IMR-90 (cell line): ENCODE data around the gene BCS1L. TPM values are rescaled to one million over a fixed set of nuclear protein-coding genes. Genes with fewer than 3 reads are reported as not detected.

Source experiments
- ATAC-seq: fragments of 200-7000 bp; cut with Tn5 transposase; 2 replicates; pipeline ENCODE4 v1.9.1; 2020; ENCODE audit warnings: low read depth, mild to moderate bottlenecking, moderate library complexity
- BruUV-seq: library from RNA; stranded (reverse); fragments of 400-500 nt; replicated peaks from 2 replicates; lab custom pipeline; 2021; lab: Mats Ljungman, UMichigan
- CTCF ChIA-PET: fragments of 300-600 bp; formaldehyde crosslinking; extraction: SDS; loops from one replicate; lab custom pipeline; 2021; ENCODE audit warnings: antibody characterized with exemption; lab: Yijun Ruan, JAX
- POLR2A ChIA-PET: fragments of 300-600 bp; sonication (Branson Sonifier 250); formaldehyde crosslinking; loops from one replicate; lab custom pipeline; 2022; ENCODE audit warnings: antibody characterized with exemption; ENCODE audit not compliant: unreplicated experiment; lab: Charles Lee
- DNase-seq: peaks from one replicate; pipeline ENCODE4 v3.0.0; 2013
- H2AFZ ChIP-seq: replicated peaks from 2 replicates; pipeline ENCODE3; 2013; ENCODE audit warnings: low read length, mild to moderate bottlenecking; ENCODE audit not compliant: poor library complexity
- H2AK5ac ChIP-seq: 2 replicates; pipeline ENCODE4 v1.6.1; 2013; ENCODE audit warnings: low read depth, low read length, inconsistent platforms
- H2AK9ac ChIP-seq: replicated peaks from 2 replicates; pipeline ENCODE3; 2013; ENCODE audit warnings: mild to moderate bottlenecking, low read depth, low read length, moderate library complexity; ENCODE audit not compliant: poor library complexity
- H2BK120ac ChIP-seq: 2 replicates; pipeline ENCODE4 v1.6.1; 2013; ENCODE audit warnings: low read depth, low read length, inconsistent platforms
- H2BK15ac ChIP-seq: 3 replicates; pipeline ENCODE4 v1.6.1; 2013; ENCODE audit warnings: low read depth, low read length, inconsistent platforms
- H2BK20ac ChIP-seq: 2 replicates; pipeline ENCODE4 v1.6.1; 2013; ENCODE audit warnings: low read depth, mild to moderate bottlenecking, inconsistent platforms, low read length, moderate library complexity
- H2BK5ac ChIP-seq: 2 replicates; pipeline ENCODE4 v1.6.1; 2013; ENCODE audit warnings: mild to moderate bottlenecking, low read depth, low read length, inconsistent platforms; ENCODE audit not compliant: poor library complexity, severe bottlenecking
- H3K14ac ChIP-seq: replicated peaks from 2 replicates; pipeline ENCODE4 v1.6.1; 2013; ENCODE audit warnings: low read depth, low read length, inconsistent platforms
- H3K18ac ChIP-seq: 2 replicates; pipeline ENCODE4 v1.6.1; 2013; ENCODE audit warnings: low read depth, low read length, control low read depth
- H3K23ac ChIP-seq: 2 replicates; pipeline ENCODE4 v1.6.1; 2013; ENCODE audit warnings: low read depth, low read length, inconsistent platforms
- H3K27ac ChIP-seq: 2 replicates; pipeline ENCODE4 v1.5.1; 2013; ENCODE audit warnings: mild to moderate bottlenecking, control low read depth, low read length; ENCODE audit not compliant: insufficient read depth
- H3K27me3 ChIP-seq: 2 replicates; pipeline ENCODE4 v1.6.1; 2013; ENCODE audit warnings: low read length; ENCODE audit not compliant: control insufficient read depth, insufficient read depth
- H3K36me3 ChIP-seq: 2 replicates; pipeline ENCODE4 v1.6.1; 2013; ENCODE audit warnings: low read length, mixed read lengths; ENCODE audit not compliant: control insufficient read depth, insufficient read depth
- H3K4ac ChIP-seq: 2 replicates; pipeline ENCODE4 v1.6.1; 2013; ENCODE audit warnings: low read depth, low read length, inconsistent platforms
- H3K4me1 ChIP-seq: 2 replicates; pipeline ENCODE4 v1.6.1; 2013; ENCODE audit warnings: low read length, mixed read lengths; ENCODE audit not compliant: control insufficient read depth, insufficient read depth
- H3K4me2 ChIP-seq: 2 replicates; pipeline ENCODE4 v1.6.1; 2013; ENCODE audit warnings: low read depth, mild to moderate bottlenecking, control low read depth, low read length, moderate library complexity
- H3K4me3 ChIP-seq: 2 replicates; pipeline ENCODE4 v1.5.1; 2013; ENCODE audit warnings: low read depth, mild to moderate bottlenecking, control low read depth, low read length, moderate library complexity; ENCODE audit not compliant: insufficient read depth
- H3K56ac ChIP-seq: 2 replicates; pipeline ENCODE4 v1.6.1; 2013; ENCODE audit warnings: low read length, inconsistent platforms; ENCODE audit not compliant: insufficient read depth; ENCODE audit errors: extremely low read depth
- H3K79me1 ChIP-seq, 2 experiments: 2 replicates each; pipeline ENCODE4 v1.6.1; 2013; ENCODE audit warnings: low read length in 2 of 2, inconsistent platforms in 1 of 2, low read depth in 1 of 2
- H3K9ac ChIP-seq: 2 replicates; pipeline ENCODE4 v1.6.1; 2013; ENCODE audit warnings: low read depth, low read length, control low read depth
- H3K9me1 ChIP-seq: 2 replicates; pipeline ENCODE4 v1.6.1; 2013; ENCODE audit warnings: low read length, inconsistent platforms; ENCODE audit not compliant: insufficient read depth
- H3K9me3 ChIP-seq: 2 replicates; pipeline ENCODE4 v1.6.1; 2013; ENCODE audit warnings: low read length; ENCODE audit not compliant: control insufficient read depth, insufficient read depth
- H4K20me1 ChIP-seq: 2 replicates; pipeline ENCODE4 v1.6.1; 2013; ENCODE audit warnings: low read length, inconsistent platforms; ENCODE audit not compliant: insufficient read depth
- H4K5ac ChIP-seq: 2 replicates; pipeline ENCODE4 v1.6.1; 2013; ENCODE audit warnings: mild to moderate bottlenecking, low read depth, low read length, control low read depth
- H4K8ac ChIP-seq, 2 experiments: 2 replicates each; pipeline ENCODE4 v1.6.1; 2013; ENCODE audit warnings: low read depth in 2 of 2, low read length in 2 of 2, control low read depth in 1 of 2, inconsistent platforms in 1 of 2
- H4K91ac ChIP-seq: 2 replicates; pipeline ENCODE4 v1.6.1; 2013; ENCODE audit warnings: low read depth, low read length, inconsistent platforms; ENCODE audit not compliant: insufficient read depth
- FOS ChIP-seq: fragments of 150-350 bp; IDR thresholded peaks from 2 replicates; pipeline ENCODE4 v1.6.1; 2016; ENCODE audit warnings: low read depth, low read length
- MAZ ChIP-seq: IDR thresholded peaks from 2 replicates; pipeline ENCODE4 v1.6.1; 2012; ENCODE audit warnings: low read depth, mild to moderate bottlenecking, low read length, improper control_type of control experiment, moderate library complexity, borderline replicate concordance
- NFE2L2 ChIP-seq: fragments of 150-350 bp; IDR thresholded peaks from 2 replicates; pipeline ENCODE4 v1.6.1; 2016; ENCODE audit warnings: low read depth, mild to moderate bottlenecking, low read length
- RCOR1 ChIP-seq: IDR thresholded peaks from 2 replicates; pipeline ENCODE4 v1.6.1; 2012; ENCODE audit warnings: mild to moderate bottlenecking, low read length, improper control_type of control experiment; ENCODE audit not compliant: insufficient replicate concordance
- SMC3 ChIP-seq: fragments of 150-350 bp; IDR thresholded peaks from 2 replicates; pipeline ENCODE4 v1.6.1; 2016; ENCODE audit warnings: low read depth, mild to moderate bottlenecking, antibody characterized with exemption, low read length, moderate library complexity
- WGBS, 2 experiments: methylation state at CpG; one replicate each; pipeline versions ENCODE4 v1.1.5 to v1.1.7; 2013; ENCODE audit warnings: missing lambda C conversion rate in 2 of 2; ENCODE audit not compliant: insufficient read length in 1 of 2; ENCODE audit errors: extremely low coverage in 2 of 2; 5-methylcytosine and 5-hydroxymethylcytosine counted together
- dilution Hi-C: fragments of 300-500 bp; cut with HindIII; formaldehyde crosslinking; loops from one replicate; pipeline ENCODE4 v1.14.3; 2018; ENCODE audit warnings: low sequenced_read_pairs; ENCODE audit not compliant: unreplicated experiment
- in situ Hi-C: fragments of 300-500 bp; cut with MboI; formaldehyde crosslinking; loops from 3 replicates; pipeline ENCODE4 v1.14.3; 2019; ENCODE audit warnings: low sequenced_read_pairs, inconsistent platforms, mixed read lengths
- intact Hi-C: fragments of 100-400 bp; cut with micrococcal nuclease; formaldehyde crosslinking; loops from 2 replicates; pipeline ENCODE4 v1.10.0; 2022
- polyA plus RNA-seq, 3 experiments: library from polyadenylated mRNA; depleted of rRNA; stranded (reverse); fragments of >200 nt; gene quantifications; 2 replicates each; pipeline ENCODE4 v1.2.3, GENCODE V29; 2012; ENCODE audit warnings: low replicate concordance in 1 of 3
- total RNA-seq: library from RNA; depleted of rRNA; stranded (reverse); fragments of >200 nt; gene quantifications from 2 replicates; pipeline ENCODE4 v1.2.3, GENCODE V29; 2012
- TF ChIP-seq, protein P1 (sequence below): fragments of 150-350 bp; IDR thresholded peaks from 2 replicates; pipeline ENCODE4 v1.6.1; 2017; ENCODE audit warnings: mild to moderate bottlenecking, antibody characterized with exemption, low read length, low read depth
- TF ChIP-seq, protein P2 (sequence below): fragments of 150-350 bp; IDR thresholded peaks from 2 replicates; pipeline ENCODE4 v1.6.1; 2016; ENCODE audit warnings: low read depth, mild to moderate bottlenecking, low read length, moderate library complexity, borderline replicate concordance

Gene BCS1L
- total and polyA plus RNA-seq, 2 of the 4 experiments (the other 2 are of a cell fraction): 39.1 to 56.7 TPM

DNA sequence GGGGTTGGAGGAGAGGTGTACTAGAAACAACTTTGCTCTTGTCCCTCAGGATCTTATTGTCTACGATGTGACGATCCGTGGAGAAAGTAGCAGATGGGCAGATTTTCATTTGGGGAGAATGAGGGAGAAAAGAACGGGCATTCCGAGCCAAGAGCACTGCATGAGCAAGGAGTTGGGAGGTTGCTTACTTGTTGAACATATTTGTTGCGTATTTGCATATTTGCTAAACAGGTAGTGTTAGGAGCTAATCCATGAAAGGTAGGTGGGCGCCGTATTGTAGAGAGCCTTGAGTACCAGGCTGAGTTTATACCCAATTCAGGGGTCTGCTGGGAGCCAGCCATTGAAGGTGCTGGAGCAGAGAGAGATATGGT is 490 bp downstream of the BCS1L start:
- Histone ChIP-seq H3K9me3 (no peaks in the 10 kb centered on the region), H3K23ac (peak overlapping the region; percentile 86), H4K20me1 (no peaks in the 10 kb centered on the region), H3K9me1 (peaks cover 8% of the 10 kb centered on the region; the same call in 1 of the 2 replicates), H3K9ac (peak overlapping the region; percentile 76), H2BK120ac (no peak overlapping the region), H2AK9ac (peak overlapping the region; percentile 83), H3K4me1 (peaks cover 3% of the 10 kb centered on the region; the same call in 1 of the 2 replicates), H3K4ac (peak overlapping the region; percentile 78), H2AK5ac (peak overlapping the region; percentile 2; the same call in 1 of the 2 replicates), H3K56ac (peak overlapping the region; percentile 66), H3K4me3 (peak overlapping the region; percentile 76), H2AFZ (peak overlapping the region; percentile 97), H3K14ac (peak overlapping the region; percentile 31), H3K36me3 (peaks cover 43% of the 10 kb centered on the region), H4K5ac (peak overlapping the region; percentile 50), H3K27me3 (no peaks in the 10 kb centered on the region), H4K8ac (peak overlapping the region; percentile 82 to 91), H3K79me1 (peaks cover 22 to 45% of the 10 kb centered on the region in 2 experiments), H4K91ac (peak overlapping the region; percentile 36; the same call in 1 of the 2 replicates), H3K27ac (peak overlapping the region; percentile 41; the same call in 1 of the 2 replicates), H3K4me2 (peak overlapping the region; percentile 94), H2BK15ac (no peak overlapping the region), H2BK20ac (no peak overlapping the region), H3K18ac (no peak overlapping the region), H2BK5ac (peak overlapping the region; percentile 18)
- TF ChIP-seq FOS (no peak), RCOR1 (no peak), MAZ (no peak), SMC3 (no peak), NFE2L2 (no peak)
- TF ChIP-seq, protein P1, sequence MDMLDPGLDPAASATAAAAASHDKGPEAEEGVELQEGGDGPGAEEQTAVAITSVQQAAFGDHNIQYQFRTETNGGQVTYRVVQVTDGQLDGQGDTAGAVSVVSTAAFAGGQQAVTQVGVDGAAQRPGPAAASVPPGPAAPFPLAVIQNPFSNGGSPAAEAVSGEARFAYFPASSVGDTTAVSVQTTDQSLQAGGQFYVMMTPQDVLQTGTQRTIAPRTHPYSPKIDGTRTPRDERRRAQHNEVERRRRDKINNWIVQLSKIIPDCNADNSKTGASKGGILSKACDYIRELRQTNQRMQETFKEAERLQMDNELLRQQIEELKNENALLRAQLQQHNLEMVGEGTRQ: no peak
- TF ChIP-seq, protein P2, sequence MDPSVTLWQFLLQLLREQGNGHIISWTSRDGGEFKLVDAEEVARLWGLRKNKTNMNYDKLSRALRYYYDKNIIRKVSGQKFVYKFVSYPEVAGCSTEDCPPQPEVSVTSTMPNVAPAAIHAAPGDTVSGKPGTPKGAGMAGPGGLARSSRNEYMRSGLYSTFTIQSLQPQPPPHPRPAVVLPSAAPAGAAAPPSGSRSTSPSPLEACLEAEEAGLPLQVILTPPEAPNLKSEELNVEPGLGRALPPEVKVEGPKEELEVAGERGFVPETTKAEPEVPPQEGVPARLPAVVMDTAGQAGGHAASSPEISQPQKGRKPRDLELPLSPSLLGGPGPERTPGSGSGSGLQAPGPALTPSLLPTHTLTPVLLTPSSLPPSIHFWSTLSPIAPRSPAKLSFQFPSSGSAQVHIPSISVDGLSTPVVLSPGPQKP: no peak
- no peak for ATAC-seq
- ChIA-PET POLR2A (interaction anchor here (0.6 to 1.0 kb wide), 2 partner anchors 59 to 122 kb away, joined by 3 to 4 read pairs; no protein-coding TSS in a partner anchor), CTCF (interaction anchor here (0.8 to 0.9 kb wide), 3 partner anchors 9 to 187 kb away, joined by 3 read pairs; no protein-coding TSS in a partner anchor)
- intact Hi-C loops (loop anchor here (1.0 kb wide), 2 partner anchors 27 to 187 kb away; no protein-coding TSS in a partner anchor), in situ Hi-C loops (loop anchor here (10.0 kb wide), 1 partner anchor 255 kb away; no protein-coding TSS in a partner anchor), dilution Hi-C loops (no loop called here)
- 20% methylated on average over 8 of the region's 8 CpGs; no CpG with 5 or more reads in 1 of the 2 experiments for WGBS, 2 experiments
- no peak for DNase-seq
- BruUV-seq: TSS peak; percentile 67
